GM13976 (cell line): ENCODE measurements around the gene MED13.
"Not testable (repeated sequence)": the region's sequence is repeated elsewhere in the genome, so short reads cannot be mapped to it uniquely, and the experiment has no call there.

Source experiments
- DNase-seq: peaks from one replicate; pipeline ENCODE4 v3.0.0; 2012; ENCODE audit warnings: low spot score
- in situ Hi-C: fragments of 300-500 bp; cut with MboI; formaldehyde crosslinking; loops from one replicate; pipeline ENCODE4 v1.12.0; 2022; ENCODE audit warnings: low sequenced_read_pairs, mixed read lengths, inconsistent platforms; ENCODE audit not compliant: unreplicated experiment
- TF ChIP-seq, protein P1 (sequence below): IDR thresholded peaks from 2 replicates; pipeline ENCODE4 v1.5.1; 2012; ENCODE audit warnings: borderline replicate concordance, mild to moderate bottlenecking; ENCODE audit not compliant: insufficient read depth; ENCODE audit errors: extremely low read depth, missing control alignments, control extremely low read depth

Gene MED13

DNA sequence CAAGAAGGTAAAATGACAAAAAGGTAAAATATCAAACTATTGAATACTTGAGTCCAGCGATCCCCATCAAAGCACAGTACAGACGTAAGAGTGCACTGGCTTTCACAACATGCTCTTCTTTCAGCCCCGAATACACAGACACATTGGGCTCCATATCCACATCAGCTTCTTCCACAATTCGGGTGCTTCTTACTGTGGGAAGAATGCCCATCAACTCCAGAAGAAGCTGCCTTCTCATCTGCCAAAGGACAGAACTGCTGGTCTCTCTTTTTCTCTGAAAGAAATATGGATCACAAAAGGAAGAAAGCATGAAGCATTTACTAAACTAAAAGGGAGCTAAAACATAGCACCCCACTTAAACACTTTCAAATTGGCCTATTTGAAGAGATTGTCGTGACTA is 157.7 kb downstream of the MED13 start:
- DNase-seq = no peak
- TF ChIP-seq, protein P1, sequence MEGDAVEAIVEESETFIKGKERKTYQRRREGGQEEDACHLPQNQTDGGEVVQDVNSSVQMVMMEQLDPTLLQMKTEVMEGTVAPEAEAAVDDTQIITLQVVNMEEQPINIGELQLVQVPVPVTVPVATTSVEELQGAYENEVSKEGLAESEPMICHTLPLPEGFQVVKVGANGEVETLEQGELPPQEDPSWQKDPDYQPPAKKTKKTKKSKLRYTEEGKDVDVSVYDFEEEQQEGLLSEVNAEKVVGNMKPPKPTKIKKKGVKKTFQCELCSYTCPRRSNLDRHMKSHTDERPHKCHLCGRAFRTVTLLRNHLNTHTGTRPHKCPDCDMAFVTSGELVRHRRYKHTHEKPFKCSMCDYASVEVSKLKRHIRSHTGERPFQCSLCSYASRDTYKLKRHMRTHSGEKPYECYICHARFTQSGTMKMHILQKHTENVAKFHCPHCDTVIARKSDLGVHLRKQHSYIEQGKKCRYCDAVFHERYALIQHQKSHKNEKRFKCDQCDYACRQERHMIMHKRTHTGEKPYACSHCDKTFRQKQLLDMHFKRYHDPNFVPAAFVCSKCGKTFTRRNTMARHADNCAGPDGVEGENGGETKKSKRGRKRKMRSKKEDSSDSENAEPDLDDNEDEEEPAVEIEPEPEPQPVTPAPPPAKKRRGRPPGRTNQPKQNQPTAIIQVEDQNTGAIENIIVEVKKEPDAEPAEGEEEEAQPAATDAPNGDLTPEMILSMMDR = no peak
- in situ Hi-C loops = no loop called here

DNA sequence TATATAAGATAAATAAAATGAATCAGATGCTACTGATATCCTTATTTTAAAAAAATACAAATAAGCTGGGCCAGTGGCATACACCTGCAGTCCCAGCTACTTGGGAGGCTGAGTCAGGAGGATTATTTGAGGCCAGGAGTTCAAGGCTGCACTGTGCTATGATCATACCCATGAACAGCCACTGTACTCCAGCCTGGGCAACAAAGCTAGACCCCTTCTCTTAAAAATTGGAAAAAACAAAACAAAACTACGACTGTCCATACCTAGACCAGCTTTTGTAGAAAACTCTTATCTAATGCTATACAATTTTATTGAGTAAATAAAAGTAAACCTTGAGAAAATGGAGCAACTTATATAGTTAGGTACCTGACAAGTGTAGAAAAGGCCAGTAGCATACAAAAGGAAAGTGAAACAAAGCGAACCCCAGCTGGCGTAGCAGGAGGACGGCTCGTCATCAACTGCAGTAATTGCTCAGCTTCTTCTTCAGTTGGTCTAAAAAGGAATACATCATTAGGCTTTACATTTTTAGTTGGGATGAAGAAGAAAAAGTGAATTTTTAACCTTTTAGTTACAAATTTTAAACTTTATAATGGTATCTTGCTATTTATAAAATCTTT is 160.9 kb downstream of the MED13 start:
- TF ChIP-seq, protein P1 = no peak
- in situ Hi-C loops = no loop called here
- peak; percentile 66 for DNase-seq

DNA sequence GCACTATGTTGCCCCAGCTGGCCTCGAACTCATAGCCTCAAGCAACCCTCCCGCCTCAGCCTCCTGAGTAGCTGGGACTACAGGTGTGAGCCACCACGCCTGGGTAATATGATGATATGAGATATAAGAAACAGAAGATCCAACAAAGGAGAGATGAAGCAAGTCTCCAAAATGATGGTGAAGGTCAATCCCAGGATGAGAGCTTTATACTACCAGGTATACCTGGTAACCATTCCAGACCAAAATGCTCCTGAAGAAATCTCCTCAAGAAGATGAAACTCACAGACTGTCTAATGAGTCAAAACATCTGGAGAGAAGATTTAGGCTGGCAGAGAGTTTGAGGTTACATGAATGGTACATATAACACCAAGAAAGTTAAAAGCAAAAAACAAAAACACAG is 161.8 kb downstream of the MED13 start:
- TF ChIP-seq, protein P1 = no peak
- in situ Hi-C loops = no loop called here
- DNase-seq = no peak

DNA sequence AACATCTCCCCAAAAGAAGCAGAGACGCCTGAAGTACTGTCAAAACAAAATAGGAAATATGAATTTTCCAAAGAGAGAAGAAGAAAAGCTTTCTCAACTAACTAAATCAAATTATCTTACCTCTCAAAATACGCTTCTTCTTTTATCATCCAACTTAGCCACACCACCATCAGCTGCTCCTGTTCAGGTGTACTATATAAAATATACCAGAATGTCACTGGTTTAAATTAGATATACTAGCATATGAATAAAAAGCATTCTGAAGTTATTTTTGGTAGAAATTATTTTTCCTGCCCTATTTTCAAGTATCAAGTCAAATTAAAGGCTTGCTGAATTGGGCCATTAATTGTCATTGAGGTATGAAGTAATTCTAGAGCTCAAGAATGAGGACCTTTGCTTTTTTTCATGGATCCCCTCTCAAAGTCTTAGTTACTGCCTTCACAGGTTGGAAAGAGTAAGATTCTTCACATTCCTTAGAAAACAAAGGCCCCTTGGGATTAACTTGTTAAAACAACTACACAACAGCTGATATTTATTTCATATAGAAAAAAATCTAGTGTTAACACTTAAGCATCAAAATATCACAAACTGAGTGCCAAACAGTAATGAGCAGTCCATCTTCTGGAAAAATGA is 167.4 kb downstream of the MED13 start:
- in situ Hi-C loops = no loop called here
- TF ChIP-seq, protein P1 = no peak
- no peak for DNase-seq

DNA sequence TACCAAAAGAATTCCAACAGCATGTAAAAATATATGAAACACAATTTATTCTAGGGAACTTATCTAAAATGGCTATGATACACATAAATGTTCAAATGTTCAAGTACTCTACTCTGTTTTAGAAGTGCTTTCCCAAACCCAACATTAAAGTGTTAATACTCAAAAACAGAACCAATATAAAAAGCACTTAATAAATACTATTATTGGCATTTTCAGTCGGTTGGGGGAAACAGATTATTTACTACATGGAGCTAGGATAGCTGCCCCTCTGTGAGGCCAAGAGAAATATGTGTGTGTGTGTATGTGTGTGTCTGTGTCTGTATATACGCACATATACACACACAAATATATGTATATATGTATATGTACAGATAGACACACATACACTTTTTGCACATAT is 169.7 kb downstream of the MED13 start:
- TF ChIP-seq, protein P1 = no peak
- in situ Hi-C loops = no loop called here

DNA sequence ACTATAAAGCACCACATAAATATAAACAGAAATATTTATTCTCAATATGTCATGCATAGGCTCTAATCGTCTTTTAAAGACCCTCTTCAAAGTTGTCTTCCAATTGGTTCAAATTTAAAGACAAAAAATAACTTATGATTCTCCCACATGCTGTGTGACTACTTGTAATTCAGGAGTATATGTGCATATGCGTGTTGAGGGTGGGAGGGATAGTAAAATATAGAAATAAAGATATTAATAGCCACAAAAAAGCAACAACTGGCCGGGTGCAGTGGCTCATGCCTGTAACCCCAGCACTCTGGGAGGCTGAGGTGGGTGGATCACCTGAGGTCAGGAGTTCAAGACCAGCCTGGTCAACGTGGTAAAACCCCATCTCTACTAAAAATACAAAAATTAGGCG is 170.8 kb downstream of the MED13 start:
- in situ Hi-C loops, DNase-seq: not testable (repeated sequence)

More for the DNA sequence above, 169.7 kb downstream of the MED13 start:
- DNase-seq = no peak
